ENCODE data around the gene TXNDC16. TPM values are rescaled to one million over a fixed set of nuclear protein-coding genes. Genes with fewer than 3 reads are reported as not detected.

Gene TXNDC16
- total and polyA plus RNA-seq, 9 of the 15 experiments (the other 6 are each of a cell fraction or from before 2014, with no cell fraction given): 1.8 to 6.2 (median 4.9) TPM

GRCh38 chr14:52513249-52513648, 39.1 kb downstream of the TXNDC16 start:
- BruUV-seq (replicated peaks): no TSS peak
- Histone ChIP-seq H3K79me2 (ENCODE audit: control insufficient read depth, insufficient read depth, low read length) (no peaks in the 10 kb centered on the region), H3K4me2 (ENCODE audit: insufficient read depth, low read length) (no peak overlapping the region), H3K4me3 (no peak overlapping the region), H3K9ac (ENCODE audit: insufficient read depth in 1 of 2, low read depth in 2 of 2, low read length in 2 of 2) (no peak overlapping the region), H3K27me3 (ENCODE audit: control insufficient read depth in 2 of 2, insufficient read depth in 2 of 2, low read length in 2 of 2) (no peaks in the 10 kb centered on the region), H3K9me1 (ENCODE audit: control insufficient read depth, insufficient read depth, low read length) (no peaks in the 10 kb centered on the region), H3K27ac (ENCODE audit: extremely low read depth, low read depth, low read length) (no peak overlapping the region), H4K20me1 (replicated peaks; ENCODE audit: control insufficient read depth, insufficient read depth, low read length) (no peaks in the 10 kb centered on the region), H2AFZ (ENCODE audit: low read depth, low read length) (no peak overlapping the region), H3K9me3 (replicated peaks; ENCODE audit: control insufficient read depth, insufficient read depth, low read depth, low read length) (no peaks in the 10 kb centered on the region), H3K4me1 (replicated peaks in 1 of 2; ENCODE audit: control insufficient read depth in 2 of 2, insufficient read depth in 2 of 2, low read length in 2 of 2) (peaks cover 3 to 12% of the 10 kb centered on the region in 2 experiments; a peak in 3 of 5 replicates), H3K36me3 (ENCODE audit: control insufficient read depth, insufficient read depth, low read length) (no peaks in the 10 kb centered on the region; the same call in 2 of the 3 replicates)
- FAIRE-seq: no peak
- in situ Hi-C loops (cut with MboI) (no loop called here), intact Hi-C loops (cut with micrococcal nuclease) (no loop called here)
- ChIA-PET POLR2A (no interaction called here), CTCF (ENCODE audit: low intra/inter-chr PET ratio) (no interaction called here)
- WGBS (ENCODE audit: insufficient coverage, low coverage, missing lambda C conversion rate): 13% methylated on average over 1 of the region's 1 CpG
- no peak for DNase-seq (ENCODE audit: extremely low read depth in 1 of 4, low spot score in 3 of 4)
- no peak for ATAC-seq
- TF ChIP-seq ZNF277 (CRISPR knock-in tag; IDR thresholded peaks at IDR 0.05; ENCODE audit: borderline replicate concordance) (no peak), ATF3 (IDR thresholded peaks at IDR 0.05) (peak; percentile 65), ATF3 (CRISPR knock-in tag; conservative IDR thresholded peaks at IDR 0.05) (no peak)

GRCh38 chr14:52494444-52494843, 57.9 kb downstream of the TXNDC16 start:
- no peak overlapping the region for H3K4me3 ChIP-seq
- no peak overlapping the region for H3K27ac ChIP-seq (ENCODE audit: extremely low read depth, low read depth, low read length)
- H4K20me1 ChIP-seq (replicated peaks; ENCODE audit: control insufficient read depth, insufficient read depth, low read length): no peaks in the 10 kb centered on the region
- no peak for ATAC-seq
- intact Hi-C loops (cut with micrococcal nuclease): no loop called here
- no TSS peak for BruUV-seq (replicated peaks)
- in situ Hi-C loops (cut with MboI): no loop called here
- no peaks in the 10 kb centered on the region for H3K36me3 ChIP-seq (ENCODE audit: control insufficient read depth, insufficient read depth, low read length)
- 38% methylated on average over 1 of the region's 1 CpG for WGBS (ENCODE audit: insufficient coverage, low coverage, missing lambda C conversion rate)
- ChIA-PET CTCF (ENCODE audit: low intra/inter-chr PET ratio) (no interaction called here), POLR2A (no interaction called here)
- no peak for FAIRE-seq
- no peak overlapping the region for H3K4me2 ChIP-seq (ENCODE audit: insufficient read depth, low read length)
- no peak overlapping the region for H2AFZ ChIP-seq (ENCODE audit: low read depth, low read length)
- H3K4me1 ChIP-seq (replicated peaks in 1 of 2; ENCODE audit: control insufficient read depth in 2 of 2, insufficient read depth in 2 of 2, low read length in 2 of 2): no peaks in the 10 kb centered on the region
- H3K9me1 ChIP-seq (ENCODE audit: control insufficient read depth, insufficient read depth, low read length): no peaks in the 10 kb centered on the region
- TF ChIP-seq DIDO1 (tag; IDR thresholded peaks at IDR 0.05; ENCODE audit: low read depth) (no peak), NFIX (CRISPR knock-in tag; IDR thresholded peaks at IDR 0.05; ENCODE audit: low read depth) (peak; percentile 66), NFIC (IDR thresholded peaks at IDR 0.05) (peak; percentile 89)
- no peaks in the 10 kb centered on the region for H3K27me3 ChIP-seq (ENCODE audit: control insufficient read depth in 2 of 2, insufficient read depth in 2 of 2, low read length in 2 of 2)
- no peak for DNase-seq (ENCODE audit: extremely low read depth in 1 of 4, low spot score in 3 of 4)
- H3K9ac ChIP-seq (ENCODE audit: insufficient read depth in 1 of 2, low read depth in 2 of 2, low read length in 2 of 2): no peak overlapping the region
- H3K79me2 ChIP-seq (ENCODE audit: control insufficient read depth, insufficient read depth, low read length): no peaks in the 10 kb centered on the region
- H3K9me3 ChIP-seq (replicated peaks; ENCODE audit: control insufficient read depth, insufficient read depth, low read depth, low read length): no peaks in the 10 kb centered on the region; the same call in 1 of the 2 replicates

Data from K562 (cell line).